HFF-Myc (cell line): ENCODE measurements around the gene IMPA2.
A peak's percentile ranks its signal among the peaks of the same experiment; 100 is the strongest.
"Not testable (repeated sequence)": the region's sequence is repeated elsewhere in the genome, so short reads cannot be mapped to it uniquely, and the experiment has no call there.

Source experiments
- DNase-seq: peaks from one replicate; pipeline ENCODE4 v3.0.0-alpha.2; 2011; ENCODE audit warnings: low read depth; ENCODE audit errors: extremely low read depth
- H3K4me3 ChIP-seq: replicated peaks from 2 replicates; pipeline ENCODE4 v1.5.1; 2011; ENCODE audit warnings: low read depth, mild to moderate bottlenecking, control low read depth, low read length
- TF ChIP-seq, protein P1 (sequence below): IDR thresholded peaks from 2 replicates; pipeline ENCODE4 v1.5.1; 2012; ENCODE audit warnings: mild to moderate bottlenecking, low read depth, low read length, control low read depth; ENCODE audit errors: missing control alignments

IMPA2 gene

DNA sequence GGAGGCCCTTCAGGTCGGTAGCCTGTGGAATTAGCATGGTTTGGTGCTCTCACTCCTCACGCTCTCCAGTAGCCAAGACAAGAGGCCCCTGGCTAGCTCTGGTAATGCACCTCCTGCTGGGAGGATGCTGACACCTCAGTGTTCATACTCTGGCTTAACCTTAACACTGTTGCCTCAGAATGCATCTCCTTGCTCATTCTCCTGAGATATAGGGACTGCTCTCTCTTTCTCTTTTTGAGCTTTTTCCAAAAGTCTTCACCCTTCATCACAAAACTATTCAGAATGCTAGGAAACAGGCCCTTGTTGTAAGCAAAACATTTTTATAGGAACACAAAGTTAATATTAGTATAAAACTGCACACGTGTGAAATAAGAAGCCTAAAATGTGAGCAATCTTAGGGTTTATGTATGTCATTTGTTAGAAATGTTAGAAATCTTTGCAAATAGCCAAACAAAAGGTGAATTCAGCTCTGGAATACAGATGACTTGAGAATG is 17.3 kb upstream of the IMPA2 start:
- TF ChIP-seq, protein P1, sequence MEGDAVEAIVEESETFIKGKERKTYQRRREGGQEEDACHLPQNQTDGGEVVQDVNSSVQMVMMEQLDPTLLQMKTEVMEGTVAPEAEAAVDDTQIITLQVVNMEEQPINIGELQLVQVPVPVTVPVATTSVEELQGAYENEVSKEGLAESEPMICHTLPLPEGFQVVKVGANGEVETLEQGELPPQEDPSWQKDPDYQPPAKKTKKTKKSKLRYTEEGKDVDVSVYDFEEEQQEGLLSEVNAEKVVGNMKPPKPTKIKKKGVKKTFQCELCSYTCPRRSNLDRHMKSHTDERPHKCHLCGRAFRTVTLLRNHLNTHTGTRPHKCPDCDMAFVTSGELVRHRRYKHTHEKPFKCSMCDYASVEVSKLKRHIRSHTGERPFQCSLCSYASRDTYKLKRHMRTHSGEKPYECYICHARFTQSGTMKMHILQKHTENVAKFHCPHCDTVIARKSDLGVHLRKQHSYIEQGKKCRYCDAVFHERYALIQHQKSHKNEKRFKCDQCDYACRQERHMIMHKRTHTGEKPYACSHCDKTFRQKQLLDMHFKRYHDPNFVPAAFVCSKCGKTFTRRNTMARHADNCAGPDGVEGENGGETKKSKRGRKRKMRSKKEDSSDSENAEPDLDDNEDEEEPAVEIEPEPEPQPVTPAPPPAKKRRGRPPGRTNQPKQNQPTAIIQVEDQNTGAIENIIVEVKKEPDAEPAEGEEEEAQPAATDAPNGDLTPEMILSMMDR = peak; percentile 18
- no peak for DNase-seq
- no peak overlapping the region for H3K4me3 ChIP-seq

DNA sequence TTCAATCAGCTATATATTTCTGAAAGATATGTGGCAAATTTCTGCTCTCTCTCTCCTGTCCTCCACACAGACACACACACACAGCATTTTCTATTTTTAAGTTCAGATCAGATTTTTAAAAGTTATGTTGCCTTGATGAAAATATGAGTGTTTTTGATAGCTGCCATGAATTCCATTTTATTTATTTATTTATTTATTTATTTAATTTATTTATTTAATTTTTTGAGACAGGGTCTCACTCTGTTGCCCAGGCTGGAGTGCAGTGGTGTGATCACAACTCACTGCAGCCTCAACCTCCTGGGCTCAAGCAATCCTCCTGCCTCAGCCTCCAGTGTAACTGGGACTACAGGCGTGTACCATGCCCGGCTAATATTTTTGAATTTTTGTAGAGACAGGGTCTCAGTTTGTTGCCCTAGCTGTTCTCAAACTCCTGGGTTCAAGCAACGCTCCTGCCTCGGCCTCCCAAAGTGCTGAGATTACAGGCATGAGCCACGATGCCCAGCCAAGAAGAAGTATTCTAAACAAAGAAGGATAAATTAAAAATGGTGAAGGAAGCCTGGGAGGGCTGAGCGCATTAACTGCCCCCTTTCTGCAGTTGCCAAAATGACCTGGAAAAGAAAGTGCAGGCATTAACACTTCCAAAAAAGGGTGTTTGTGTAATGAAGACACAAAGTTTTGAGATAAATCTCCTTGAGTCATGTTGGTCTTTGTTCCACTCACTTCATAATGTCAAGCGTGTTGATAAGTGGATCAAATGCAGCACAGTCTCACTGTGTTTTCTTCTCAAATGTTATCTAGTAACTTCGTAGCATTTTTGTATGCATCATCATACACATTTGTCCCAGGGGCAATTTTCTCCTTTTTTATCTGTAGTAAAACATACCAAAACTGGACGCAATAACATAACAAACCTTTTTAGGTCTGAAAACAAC is 11.1 kb upstream of the IMPA2 start:
- TF ChIP-seq, protein P1 = no peak
- H3K4me3 ChIP-seq = no peak overlapping the region
- DNase-seq = no peak

DNA sequence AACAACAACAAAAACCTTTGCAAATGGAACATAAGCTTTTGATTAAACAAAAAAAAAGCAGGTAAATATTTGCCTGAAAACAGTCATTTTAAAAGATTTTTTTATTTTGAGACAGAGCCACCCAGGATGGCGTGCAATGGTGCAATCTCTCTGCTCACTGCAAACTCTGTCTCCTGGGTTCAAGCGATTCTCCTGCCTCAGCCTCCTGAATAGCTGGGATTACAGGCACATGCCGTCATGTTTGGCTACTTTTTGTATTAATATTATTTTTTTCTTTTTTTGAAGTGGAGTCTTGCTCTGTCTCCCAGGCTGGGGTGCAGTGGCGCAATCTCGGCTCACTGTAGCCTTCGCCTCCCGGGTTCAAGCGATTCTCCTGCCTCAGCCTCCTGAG is 10.5 kb upstream of the IMPA2 start:
- DNase-seq, H3K4me3 ChIP-seq: not testable (repeated sequence)

DNA sequence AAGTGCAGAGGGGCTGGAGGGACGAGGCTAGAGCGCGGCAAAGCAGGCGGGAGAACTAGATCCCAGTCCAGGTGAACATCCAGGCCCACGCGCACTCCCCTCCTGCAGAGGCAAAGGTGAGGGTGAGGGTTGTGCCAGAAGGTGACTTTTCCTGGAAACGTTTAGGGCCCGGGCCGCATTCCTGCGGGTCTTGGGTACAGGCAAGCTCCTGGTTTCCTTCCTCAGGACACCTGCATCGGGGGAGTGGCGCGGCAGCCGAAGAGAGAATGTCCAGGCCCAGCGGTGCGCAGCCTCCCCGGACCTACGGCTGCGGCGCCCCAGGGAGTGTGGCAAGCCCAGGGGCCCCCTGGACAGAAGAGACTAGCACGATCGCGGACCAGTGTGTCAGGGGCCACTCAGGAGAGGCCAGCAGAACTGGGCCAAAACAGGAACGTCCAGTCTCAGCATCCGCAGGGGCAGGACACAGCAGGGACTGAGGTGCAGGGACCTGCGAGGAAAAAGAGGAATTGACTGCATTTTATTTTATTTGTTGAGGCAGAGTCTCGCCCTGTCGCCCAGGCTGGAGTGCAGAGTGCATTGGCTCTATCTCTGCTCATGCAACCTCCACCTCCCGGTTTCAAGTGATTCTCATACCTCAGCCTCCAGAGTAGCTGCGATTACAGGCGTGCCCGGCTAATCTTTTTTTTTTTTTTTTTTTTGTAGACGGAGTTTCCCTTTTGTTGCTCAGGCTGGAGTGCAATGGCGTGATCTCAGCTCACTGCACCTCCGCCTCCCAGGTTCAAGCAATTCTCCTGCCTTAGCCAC is 8.7 kb upstream of the IMPA2 start:
- no peak for DNase-seq
- H3K4me3 ChIP-seq = no peak overlapping the region
- TF ChIP-seq, protein P1 = no peak

DNA sequence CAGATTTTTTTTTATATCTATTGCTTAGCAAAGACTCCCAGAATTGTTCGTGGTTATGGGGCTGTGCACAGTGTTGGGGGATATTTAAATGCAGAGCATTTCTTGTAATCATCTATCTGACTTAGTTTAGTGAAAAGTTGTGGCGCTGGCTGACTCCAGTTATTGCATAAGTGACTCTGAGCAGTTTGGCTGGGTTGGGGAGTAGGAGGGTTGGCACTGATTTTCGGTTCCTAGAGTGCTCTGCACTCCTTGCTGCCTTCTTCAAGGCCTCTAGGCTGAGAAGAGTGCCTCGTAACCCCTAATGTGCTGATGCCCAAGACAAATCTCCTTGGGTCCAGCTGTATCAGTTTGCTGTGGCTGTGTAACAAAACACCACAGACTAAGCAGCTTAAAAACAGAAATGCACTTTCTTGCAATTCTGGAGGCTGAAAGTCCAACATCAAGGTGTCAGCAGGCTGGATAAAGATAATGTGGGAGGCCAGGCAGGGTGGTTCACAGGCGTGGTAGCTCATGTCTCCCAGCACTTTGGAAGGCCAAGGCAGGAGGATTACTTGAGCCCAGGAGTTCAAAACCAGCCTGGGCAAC is 6.5 kb upstream of the IMPA2 start:
- TF ChIP-seq, protein P1 = no peak
- DNase-seq = no peak
- H3K4me3 ChIP-seq = no peak overlapping the region

DNA sequence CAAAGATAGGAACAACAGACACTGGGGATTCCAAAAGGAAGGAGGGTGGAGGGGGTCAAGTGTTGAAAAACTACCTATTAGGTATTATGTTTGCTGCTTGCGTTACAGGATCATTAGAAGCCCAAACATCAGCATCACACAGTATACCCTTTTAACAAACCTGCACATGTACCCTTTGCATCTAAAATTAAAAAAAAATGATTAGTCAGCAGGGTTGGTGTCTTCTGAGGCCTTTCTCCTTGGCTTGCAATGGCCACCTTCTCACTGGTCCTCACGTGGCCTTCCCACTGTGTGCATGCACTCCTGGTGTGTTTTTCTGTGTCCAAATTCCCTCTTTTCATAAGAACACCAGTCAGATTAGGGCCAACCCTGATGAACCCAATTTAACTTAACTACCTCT is 5.6 kb upstream of the IMPA2 start:
- DNase-seq = no peak
- TF ChIP-seq, protein P1 = no peak
- H3K4me3 ChIP-seq = no peak overlapping the region
